GM18498 (cell line): Measurements from ENCODE around the gene AGXT.

Experiments used
- ATAC-seq: cut with Tn5 transposase; IDR thresholded peaks from one replicate; pipeline ENCODE4 v1.9.1; 2021; ENCODE audit warnings: mild to moderate bottlenecking, moderate library complexity; ENCODE audit not compliant: unreplicated experiment

Gene AGXT

DNA sequence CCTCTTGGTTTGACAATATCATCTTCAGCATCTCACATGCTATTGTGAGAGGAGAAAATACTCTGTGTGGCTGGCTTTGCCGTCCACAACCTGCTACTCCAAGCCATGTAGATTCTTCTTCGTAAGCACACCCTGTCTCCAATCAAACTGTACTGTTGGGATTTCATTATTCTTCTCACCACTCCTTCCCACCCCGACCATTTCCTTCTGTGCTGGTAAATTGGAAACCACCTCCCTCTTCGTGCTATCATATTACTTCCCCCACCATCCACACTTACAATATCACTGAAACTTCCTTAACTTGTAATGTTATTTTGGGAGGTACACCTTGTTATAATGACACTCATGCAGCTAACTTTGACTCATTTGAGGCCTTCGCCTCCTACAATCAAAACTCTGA, 3.2 kb upstream of the AGXT start:
- ATAC-seq, result no peak

DNA sequence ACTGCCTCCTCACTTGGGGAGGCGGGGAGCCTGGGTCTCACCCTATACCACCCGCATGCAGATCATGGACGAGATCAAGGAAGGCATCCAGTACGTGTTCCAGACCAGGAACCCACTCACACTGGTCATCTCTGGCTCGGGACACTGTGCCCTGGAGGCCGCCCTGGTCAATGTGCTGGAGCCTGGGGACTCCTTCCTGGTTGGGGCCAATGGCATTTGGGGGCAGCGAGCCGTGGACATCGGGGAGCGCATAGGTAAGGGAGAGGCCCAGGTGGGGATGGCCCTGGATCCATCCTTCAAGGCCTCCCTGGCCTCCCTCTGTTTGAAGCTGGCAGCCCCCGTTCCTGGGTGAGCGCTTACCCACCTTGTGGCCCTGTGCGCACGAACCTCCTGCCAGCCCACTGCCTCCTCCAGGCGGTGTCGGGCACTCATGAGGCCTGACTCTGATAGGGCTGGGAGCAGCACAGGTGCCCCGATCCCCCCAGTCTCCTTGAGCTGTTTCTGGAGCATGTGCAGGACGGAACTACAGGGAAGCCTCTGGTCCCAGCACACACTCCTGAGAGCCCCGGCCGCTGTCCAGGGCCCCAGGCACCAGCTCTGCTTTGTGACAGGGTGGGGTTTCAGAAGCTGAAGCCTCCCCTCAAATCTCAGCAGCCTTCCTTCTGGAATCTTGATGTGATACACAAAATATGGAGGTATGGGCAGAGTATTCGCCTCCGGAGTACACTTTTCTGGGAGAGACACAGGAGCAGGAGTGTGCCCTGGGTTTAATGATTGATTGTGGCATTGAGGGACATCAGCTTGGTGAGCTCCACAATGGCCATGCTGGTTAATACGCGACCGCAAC, 708 bp downstream of the AGXT start:
- ATAC-seq, result no peak

DNA sequence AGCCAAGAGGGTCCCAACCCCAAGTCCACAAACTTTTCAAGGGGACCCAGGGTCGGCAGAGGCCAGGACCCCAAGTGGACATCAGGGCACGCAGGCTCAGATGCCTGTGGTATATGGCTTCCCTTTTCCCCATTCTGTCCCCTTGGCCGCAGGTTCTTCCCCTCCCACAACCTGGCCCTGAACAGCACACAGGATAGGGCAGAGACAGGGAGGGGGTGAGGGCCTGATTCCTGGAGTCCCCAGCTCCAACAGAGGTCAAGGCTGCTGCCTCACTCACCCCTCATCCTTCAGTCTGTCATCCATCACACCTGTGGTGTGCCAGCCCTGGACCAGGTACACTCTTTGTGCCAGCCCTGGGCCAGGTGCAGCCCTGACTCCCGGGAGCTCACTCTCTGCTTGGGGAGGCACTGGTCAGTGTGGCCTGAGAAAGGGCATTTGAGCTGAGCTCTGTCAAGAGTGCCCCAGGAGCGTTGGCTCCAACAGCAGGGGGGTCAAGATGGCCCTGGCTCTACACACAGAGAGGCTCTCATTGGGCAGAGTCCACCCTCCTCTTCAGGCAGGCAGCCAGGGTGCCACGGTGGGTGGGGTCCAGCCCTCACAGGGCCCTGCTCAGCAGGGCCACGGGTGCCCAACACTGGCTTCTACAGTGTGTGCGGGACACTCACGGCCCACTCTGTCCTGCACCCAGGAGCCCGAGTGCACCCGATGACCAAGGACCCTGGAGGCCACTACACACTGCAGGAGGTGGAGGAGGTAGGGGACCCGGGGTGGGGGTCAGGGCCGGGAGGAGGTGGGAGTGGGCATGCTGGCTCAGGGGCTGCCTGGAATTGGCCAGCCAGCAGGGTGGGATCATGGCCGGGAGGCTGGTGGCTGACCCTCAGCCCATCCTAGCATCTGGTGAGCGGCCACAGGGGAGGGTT, 1.6 kb downstream of the AGXT start:
- ATAC-seq, result no peak

DNA sequence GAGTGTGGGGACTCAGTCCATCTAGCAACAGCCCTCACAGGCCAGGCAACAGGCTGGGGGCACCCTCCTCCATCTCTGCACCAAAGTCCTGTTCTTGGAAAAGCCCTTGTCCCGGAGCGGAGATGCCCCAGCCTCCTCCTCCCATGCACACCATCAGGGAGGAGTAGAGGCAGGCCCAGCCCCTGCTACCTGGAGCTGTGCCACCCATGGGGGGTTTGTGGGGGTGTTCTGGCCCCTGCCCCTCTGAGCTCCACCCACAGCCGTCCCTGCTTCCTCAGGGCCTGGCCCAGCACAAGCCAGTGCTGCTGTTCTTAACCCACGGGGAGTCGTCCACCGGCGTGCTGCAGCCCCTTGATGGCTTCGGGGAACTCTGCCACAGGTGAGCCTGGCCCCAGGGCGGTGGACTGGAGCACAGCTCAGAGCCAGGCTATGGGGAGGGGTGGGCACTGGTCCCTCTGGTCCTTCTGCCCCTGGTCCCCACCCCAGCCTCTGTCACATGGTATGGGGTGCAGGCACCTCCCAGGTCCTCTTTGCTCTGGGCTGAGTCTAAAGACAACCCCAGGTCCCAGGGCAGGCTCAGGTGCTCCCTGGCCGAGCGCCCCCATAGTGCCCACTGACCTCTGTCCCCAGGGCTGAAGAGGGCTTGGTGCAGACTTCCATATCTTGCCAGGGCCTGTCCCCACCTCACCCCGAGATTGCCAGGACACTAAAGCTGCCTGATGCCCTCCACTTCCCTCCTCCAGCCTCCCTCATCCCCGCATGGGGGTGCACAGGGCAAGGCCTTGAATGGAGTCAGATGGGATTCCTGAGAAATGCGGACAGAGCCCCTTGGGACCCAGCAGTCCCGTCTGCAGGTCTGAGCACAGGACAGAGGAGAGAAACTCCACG, 2.7 kb downstream of the AGXT start:
- no peak for ATAC-seq

DNA sequence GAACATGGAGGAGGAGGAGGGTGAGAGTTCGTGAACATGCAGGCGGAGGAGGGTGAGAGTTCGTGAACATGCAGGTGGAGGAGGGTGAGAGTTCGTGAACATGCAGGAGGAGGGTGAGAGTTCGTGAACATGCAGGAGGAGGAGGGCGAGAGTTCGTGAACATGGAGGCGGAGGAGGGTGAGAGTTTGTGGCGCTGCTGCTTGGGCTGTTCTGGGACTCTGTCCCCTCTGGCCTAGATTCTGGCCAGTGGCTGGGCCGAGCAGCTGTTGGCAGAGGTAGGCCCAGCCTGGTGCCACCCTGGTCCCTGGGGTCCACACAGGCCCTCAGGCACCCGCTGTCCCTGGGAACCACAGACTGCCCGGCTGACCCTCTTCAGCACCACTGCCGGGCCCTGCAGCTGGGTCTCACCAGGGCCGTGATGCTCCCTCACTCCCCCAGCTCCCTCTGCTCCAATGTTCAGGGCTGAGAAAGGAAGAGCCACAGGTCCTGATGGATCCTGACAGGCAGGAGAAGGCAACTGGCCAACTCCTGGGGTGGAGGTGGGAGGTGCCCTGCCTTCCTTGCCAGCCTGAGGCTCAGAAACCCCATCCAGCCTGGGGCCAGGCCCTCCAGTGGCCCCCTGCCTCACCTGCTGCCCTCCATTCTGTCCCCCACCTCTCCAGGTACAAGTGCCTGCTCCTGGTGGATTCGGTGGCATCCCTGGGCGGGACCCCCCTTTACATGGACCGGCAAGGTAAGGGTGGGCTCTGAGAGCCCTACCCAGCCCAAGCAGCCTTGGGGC, 3.9 kb downstream of the AGXT start:
- ATAC-seq, result no peak

DNA sequence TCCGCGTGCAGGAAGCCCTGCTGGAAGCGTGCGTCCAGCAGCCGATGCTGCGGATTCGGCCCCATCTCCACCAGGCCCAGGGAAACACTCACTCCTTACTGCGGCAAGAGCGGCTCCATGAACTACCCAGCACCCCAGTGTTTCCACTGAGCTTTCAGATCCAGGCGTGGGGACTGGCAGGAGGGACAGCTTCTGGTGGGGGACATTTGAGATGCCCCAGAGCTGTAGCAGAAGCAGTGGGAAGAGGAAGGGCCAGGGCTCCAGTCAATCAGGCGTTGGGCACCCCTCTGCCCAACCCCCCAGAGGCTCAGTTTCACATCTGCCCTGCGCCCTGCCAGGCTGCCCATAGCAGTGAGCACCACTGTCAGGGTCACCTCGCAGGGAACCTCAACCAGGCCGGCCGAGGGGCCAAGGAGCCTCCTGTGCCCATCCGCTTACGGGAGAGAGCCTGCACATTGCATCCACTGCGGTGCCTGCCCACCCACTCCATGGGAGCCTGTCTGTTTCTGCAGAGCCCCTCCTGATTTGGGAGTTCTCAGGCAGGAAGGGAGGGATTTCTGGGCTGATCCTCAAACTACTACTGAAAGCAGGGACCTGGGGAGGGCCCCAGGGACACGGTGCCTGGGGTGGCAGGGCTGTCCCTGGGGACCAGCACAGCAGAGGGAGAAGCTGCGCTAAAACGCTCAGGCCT, 4.6 kb downstream of the AGXT start:
- ATAC-seq, result no peak

DNA sequence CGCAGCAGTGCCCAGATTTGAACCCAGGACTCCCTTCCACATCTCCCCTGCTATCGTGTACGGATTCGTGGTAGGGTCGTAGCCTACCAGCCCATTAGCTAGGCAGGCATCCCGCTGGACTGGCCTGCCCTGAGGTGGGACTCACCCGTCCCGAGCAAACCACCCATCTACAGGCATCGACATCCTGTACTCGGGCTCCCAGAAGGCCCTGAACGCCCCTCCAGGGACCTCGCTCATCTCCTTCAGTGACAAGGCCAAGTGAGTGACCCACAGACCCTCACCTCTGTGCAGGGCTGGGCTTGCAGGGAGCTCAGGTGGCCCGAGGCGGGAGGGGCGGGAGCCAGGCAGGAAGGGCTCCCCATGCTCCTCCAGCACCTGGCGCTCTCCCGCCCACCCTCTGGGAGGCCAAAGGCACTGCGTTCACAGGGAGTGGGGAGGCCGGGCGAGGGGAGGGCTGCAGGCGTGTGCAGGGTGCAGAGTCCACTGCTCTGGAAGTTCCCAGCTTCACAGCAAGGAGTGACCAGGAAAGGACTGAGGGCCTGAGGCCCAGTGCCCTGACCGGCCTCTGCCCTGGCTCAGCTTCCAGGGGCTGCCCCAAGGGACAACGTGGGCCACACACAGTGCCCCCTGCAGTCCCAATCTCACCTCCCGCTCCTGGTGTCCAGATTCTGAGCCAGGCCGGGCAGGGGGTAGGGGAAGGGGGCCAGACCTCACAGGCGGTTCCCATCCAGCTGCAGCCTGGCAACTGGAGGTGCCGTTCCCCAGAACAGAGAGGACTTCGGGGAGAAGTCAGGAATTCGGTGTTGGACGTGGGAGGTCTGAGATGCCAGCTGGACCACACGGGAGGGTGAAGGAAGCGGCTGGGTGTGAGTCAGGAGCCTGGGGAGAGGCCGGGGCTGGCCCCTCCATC, 5.4 kb downstream of the AGXT start:
- no peak for ATAC-seq

DNA sequence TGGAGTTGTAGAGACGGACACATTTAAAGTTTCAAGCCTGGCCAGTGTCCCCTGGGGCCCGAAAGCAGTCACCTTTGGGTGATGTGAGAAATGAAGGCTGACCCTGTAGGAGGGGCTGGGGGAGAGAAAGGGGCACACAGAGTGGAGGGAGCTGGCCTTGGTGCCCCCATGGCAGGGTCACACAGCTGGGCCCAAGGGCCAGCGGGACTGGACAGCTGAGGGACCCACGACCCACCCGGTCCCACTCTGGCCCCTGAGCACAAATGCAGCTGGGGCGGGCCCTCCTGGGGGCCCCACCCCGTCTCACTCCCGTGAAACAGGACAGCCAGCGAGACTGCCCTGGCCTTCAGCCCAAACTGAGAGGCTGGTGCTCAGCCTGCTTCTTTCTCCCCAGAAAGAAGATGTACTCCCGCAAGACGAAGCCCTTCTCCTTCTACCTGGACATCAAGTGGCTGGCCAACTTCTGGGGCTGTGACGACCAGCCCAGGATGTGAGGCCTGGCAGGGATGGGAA, 6.1 kb downstream of the AGXT start:
- ATAC-seq, result no peak

DNA sequence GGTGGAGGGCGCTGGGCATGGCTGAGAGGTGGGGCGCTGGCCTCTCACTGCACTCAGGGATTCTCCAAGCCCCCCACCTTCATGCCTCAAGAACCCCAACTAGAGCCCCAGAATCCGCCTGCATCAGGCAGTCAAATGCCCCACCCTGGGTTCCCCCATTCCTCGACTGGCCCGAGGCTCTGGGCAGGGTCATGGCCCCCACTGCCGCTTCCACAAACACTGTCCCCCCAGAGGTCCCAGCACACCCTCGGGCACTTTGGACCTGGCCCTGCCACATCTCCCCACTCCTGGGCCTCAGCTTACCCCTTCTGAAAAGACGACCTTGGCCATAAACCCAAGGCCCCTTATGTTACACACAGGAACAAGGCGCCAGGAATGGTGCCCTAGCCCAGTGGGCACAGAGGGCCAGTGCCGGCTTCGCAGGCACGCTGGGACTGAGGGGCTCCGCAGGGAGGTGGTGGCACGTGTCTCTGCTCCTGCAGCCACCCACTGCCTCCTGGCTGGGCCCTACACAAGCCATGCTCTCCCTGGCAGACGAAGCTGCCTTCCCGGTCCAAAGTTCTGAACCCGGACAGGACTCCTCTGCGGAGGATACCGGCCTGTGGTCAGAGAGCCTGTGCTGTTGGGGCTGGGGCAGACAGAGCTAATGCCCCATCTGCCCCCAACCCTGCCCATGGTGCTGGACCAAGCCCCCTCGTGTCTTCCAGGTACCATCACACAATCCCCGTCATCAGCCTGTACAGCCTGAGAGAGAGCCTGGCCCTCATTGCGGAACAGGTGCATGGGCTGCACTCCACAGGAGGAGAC, 6.8 kb downstream of the AGXT start:
- ATAC-seq, result no peak

DNA sequence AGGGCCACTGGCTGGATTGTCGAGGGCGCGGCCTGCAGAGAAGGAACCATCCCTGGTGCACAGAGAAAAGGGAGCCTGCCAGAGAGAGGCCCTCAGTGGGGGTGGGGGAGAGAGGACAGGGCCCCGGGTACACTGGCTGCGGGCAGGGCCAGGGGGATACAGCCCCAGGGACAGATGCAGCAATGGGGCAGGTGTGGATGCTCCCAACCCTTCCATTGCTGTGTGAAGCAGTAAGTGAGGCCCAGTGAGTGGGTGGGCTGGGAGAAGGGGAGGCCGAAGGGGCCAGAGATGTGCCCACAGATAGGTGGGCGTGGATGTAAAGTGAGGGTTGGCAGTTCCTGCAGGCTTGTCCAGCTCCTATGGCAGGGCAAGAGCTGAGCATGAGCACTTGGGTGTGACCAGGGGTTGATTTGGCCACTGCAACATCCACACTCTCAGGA, 7.4 kb downstream of the AGXT start:
- ATAC-seq, result no peak

DNA sequence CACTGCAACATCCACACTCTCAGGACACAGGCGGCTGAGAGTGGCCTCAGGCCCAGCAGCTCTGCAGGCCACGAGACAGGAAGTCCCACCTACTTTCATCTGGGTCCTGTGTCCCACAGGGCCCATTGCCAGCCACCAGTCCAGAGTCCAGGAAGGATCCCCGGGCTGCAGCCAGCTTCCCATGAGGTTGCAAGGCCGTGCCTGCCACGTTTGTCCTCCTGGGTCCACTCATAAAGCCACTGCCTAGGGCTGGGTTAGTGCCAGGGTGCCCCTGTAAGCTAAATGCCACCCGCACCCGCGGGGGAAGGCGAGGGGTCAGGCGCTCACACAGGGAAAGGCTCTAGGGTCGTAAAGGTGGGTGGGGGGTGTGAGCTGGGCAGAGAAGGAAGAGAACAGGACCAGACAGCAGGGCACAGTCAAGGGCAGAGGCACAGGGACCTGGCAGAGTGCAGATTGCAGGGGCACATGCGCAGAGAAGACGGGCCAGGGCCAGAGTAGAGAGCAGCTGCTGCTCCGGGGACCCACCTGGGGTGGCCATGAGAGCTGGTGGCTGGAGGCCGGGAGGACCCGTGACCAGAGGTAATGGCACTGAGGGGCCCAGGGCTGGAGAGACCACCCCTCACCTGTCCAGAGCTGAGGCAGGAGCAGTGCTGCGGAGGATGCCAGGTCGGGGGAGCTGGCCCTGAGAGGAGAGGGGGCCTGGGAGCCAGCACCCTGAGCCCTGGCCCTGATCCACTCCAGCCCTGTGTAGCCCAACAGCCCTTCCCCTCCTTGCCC, 8.0 kb downstream of the AGXT start:
- ATAC-seq, result no peak

DNA sequence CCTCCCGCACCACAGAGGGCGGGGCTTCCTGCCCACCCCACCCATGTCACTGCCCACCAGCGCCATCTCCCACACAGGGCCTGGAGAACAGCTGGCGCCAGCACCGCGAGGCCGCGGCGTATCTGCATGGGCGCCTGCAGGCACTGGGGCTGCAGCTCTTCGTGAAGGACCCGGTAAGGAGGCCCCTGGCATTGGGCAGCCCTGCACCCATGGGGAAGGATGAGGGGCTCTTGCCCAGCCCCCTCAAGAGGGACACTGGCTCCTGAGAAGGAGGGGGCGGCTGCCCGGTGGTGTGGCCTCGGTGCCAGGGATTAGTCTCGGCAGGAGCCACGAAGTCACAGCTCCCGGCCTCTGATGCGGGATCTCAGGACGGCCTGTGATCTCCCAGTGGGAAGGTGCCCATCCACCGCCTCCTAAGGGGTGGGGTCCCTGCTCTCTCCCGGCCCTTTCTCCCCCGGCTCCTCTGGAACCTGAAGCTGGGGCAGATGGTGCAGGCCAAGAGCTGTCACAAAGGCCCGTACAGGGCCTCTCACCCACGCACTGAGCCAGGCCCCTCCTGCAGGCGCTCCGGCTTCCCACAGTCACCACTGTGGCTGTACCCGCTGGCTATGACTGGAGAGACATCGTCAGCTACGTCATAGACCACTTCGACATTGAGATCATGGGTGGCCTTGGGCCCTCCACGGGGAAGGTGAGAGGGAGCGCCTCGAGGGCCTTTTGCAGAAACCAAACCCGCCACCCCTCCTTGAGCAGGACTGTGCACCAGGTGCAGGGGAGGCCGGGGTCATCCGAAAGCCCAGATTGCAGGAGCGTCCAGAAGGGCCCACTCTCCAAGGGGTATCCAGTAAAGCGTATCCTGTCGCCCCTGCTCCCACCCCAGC, 9.1 kb downstream of the AGXT start:
- ATAC-seq, result no peak

DNA sequence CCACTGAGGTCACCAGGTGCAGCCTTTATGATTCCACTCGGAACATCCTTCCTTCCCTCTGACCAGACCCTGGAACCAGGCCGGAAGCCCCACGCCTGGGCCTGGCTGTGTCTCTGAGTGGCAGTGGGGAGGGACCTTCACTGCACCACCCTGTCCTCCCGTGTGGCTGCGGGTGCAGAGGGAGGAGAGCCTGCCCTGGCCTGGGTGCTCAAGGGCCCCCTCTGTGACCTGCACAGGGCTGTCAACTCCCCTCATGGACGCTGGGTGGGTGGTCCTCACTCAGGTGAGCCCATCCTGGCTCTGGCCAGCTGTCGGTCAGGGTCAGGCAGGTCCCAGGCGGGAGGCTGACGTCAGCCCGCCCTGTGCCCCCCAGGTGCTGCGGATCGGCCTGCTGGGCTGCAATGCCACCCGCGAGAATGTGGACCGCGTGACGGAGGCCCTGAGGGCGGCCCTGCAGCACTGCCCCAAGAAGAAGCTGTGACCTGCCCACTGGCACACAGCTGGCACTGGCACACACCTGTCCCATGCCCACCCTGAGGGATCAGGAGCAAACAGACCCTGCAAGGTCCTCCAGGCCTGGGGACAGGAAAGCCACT, 9.8 kb downstream of the AGXT start:
- ATAC-seq, result no peak

DNA sequence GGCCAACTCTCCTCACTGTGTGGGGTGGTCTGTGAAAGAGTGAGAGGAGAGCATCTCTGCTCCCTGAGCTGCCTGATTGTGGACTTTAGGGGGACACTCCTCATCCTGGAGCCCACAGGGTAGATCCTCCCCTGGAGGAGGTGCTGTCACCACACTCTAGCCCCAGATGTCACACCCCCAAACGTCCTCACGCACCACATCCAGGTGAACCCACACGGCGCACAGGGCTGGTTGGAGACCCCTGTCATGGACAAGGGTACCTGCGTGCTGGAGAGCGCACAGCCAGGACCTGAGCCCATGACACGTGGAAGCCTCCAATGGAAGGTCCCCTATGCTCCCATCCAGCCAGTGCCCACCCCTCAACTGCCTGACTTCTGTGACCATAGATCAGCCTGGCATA, 10.5 kb downstream of the AGXT start:
- ATAC-seq, result no peak

DNA sequence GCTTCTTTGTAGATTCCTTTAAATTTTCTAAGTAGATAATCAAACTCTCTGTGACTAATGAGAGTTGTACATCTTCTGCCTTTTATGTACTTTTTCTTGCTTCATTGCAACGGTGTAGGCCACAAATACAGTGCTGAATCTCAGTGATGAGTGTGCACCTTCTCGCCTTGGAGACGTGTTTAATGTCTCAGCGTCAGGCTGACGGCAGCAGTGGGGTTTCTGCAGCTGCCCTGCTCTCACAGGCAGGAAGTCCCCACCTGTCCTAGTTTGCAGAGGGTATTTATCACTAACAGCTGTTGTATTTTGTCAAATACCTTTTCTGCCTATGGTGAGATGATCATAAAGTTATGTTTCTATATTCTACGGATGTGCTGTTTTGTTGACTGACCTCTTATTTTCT, 13.3 kb downstream of the AGXT start:
- no peak for ATAC-seq
